ENCODE measurements around the gene SHROOM1.

DNA sequence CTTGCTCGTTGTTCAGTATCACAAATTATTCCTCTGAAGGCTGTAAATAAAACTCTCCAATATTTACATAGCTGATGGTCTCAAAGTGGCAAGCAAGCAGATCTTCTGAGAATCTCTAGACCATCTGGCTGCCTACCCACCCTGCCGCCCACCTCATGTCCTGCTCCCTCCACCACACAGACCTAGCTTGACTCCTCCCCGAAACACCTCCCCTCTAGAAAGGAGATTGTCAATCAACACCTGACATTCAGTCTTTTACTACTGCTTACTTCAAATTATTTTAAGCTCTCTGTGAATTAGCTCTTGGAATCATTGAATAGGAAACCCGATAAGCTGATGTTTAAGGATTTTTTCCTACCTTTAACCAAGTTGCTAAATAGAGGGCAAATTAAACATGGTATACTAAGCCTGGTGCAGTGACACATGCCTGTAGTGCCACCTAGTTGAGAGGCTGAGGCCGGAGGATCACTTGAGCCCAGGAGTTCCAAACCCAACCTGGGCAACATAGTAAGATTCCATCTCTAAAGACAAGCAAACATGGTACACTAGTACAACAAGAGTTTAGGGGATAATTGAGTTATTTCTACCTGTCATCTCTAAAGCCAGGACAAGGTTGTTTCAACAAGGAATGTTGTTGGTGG lies 28.3 kb downstream of the SHROOM1 start:
- TF ChIP-seq, protein P1, sequence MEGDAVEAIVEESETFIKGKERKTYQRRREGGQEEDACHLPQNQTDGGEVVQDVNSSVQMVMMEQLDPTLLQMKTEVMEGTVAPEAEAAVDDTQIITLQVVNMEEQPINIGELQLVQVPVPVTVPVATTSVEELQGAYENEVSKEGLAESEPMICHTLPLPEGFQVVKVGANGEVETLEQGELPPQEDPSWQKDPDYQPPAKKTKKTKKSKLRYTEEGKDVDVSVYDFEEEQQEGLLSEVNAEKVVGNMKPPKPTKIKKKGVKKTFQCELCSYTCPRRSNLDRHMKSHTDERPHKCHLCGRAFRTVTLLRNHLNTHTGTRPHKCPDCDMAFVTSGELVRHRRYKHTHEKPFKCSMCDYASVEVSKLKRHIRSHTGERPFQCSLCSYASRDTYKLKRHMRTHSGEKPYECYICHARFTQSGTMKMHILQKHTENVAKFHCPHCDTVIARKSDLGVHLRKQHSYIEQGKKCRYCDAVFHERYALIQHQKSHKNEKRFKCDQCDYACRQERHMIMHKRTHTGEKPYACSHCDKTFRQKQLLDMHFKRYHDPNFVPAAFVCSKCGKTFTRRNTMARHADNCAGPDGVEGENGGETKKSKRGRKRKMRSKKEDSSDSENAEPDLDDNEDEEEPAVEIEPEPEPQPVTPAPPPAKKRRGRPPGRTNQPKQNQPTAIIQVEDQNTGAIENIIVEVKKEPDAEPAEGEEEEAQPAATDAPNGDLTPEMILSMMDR (IDR thresholded peaks at IDR 0.05) = no peak
- no peak for TF ChIP-seq POLR2A (IDR thresholded peaks at IDR 0.05)

Measured in esophagus squamous epithelium (tissue), 4 donors.